ENCODE measurements around the gene IL26. TPM values are rescaled to one million over a fixed set of nuclear protein-coding genes. Genes with fewer than 3 reads are reported as not detected.

Gene IL26
- total RNA-seq, 1 donor from 2014 or later = not detected

- Mint-ChIP-seq H3K27me3 (ENCODE audit: low read depth, unreplicated experiment) (peaks cover 4% of the 10 kb centered on the region), H3K27ac (ENCODE audit: unreplicated experiment) (no peak overlapping the region), H3K36me3 (ENCODE audit: low read depth, unreplicated experiment) (no peaks in the 10 kb centered on the region), H3K9me3 (ENCODE audit: unreplicated experiment) (peaks cover 3% of the 10 kb centered on the region), H3K4me3 (ENCODE audit: unreplicated experiment) (no peak overlapping the region), H3K4me1 (ENCODE audit: low read depth, unreplicated experiment) (no peaks in the 10 kb centered on the region)
- no peak for DNase-seq (ENCODE audit: low read depth)
- H3K27ac ChIP-seq (ENCODE audit: low read depth, low read length) = no peak overlapping the region
- TF ChIP-seq EZH2 (IDR thresholded peaks at IDR 0.05; ENCODE audit: insufficient read depth, low read length) (no peak), CTCF (IDR thresholded peaks at IDR 0.05; ENCODE audit: insufficient read depth, low read depth, low read length) (no peak)
- FAIRE-seq = no peak
- no peak overlapping the region for H3K4me3 ChIP-seq (ENCODE audit: insufficient read depth, low read depth, low read length)
- H3K4me1 ChIP-seq (ENCODE audit: insufficient read depth, low read length) = no peaks in the 10 kb centered on the region
- H3K9me3 ChIP-seq (ENCODE audit: insufficient read depth, low read depth, low read length) = no peaks in the 10 kb centered on the region
- H4K20me1 ChIP-seq (ENCODE audit: insufficient read depth, low read length) = no peaks in the 10 kb centered on the region
- H3K79me2 ChIP-seq (ENCODE audit: insufficient read depth, low read length) = no peaks in the 10 kb centered on the region
- no peak overlapping the region for H3K9ac ChIP-seq (ENCODE audit: low read length)
- no peak overlapping the region for H3K4me2 ChIP-seq (ENCODE audit: low read length)
- H3K36me3 ChIP-seq (ENCODE audit: insufficient read depth, low read length) = no peaks in the 10 kb centered on the region
- no peaks in the 10 kb centered on the region for H3K27me3 ChIP-seq (ENCODE audit: insufficient read depth, low read length)
- H2AFZ ChIP-seq (ENCODE audit: low read depth, low read length) = no peak overlapping the region
Measured at GRCh38 chr12:68231691-68232090, 6.1 kb upstream of the IL26 start.

GRCh38 chr12:68231229-68231628 lies 5.6 kb upstream of the IL26 start:
- H3K27me3 ChIP-seq (ENCODE audit: insufficient read depth, low read length) = no peaks in the 10 kb centered on the region
- no peaks in the 10 kb centered on the region for H4K20me1 ChIP-seq (ENCODE audit: insufficient read depth, low read length)
- Mint-ChIP-seq H3K27ac (ENCODE audit: unreplicated experiment) (no peak overlapping the region), H3K27me3 (ENCODE audit: low read depth, unreplicated experiment) (peaks cover 4% of the 10 kb centered on the region), H3K4me1 (ENCODE audit: low read depth, unreplicated experiment) (no peaks in the 10 kb centered on the region), H3K9me3 (ENCODE audit: unreplicated experiment) (peaks cover 3% of the 10 kb centered on the region), H3K4me3 (ENCODE audit: unreplicated experiment) (no peak overlapping the region), H3K36me3 (ENCODE audit: low read depth, unreplicated experiment) (no peaks in the 10 kb centered on the region)
- no peaks in the 10 kb centered on the region for H3K4me1 ChIP-seq (ENCODE audit: insufficient read depth, low read length)
- H3K9me3 ChIP-seq (ENCODE audit: insufficient read depth, low read depth, low read length) = no peaks in the 10 kb centered on the region
- no peak overlapping the region for H2AFZ ChIP-seq (ENCODE audit: low read depth, low read length)
- no peak for DNase-seq (ENCODE audit: low read depth)
- H3K4me2 ChIP-seq (ENCODE audit: low read length) = no peak overlapping the region
- no peaks in the 10 kb centered on the region for H3K79me2 ChIP-seq (ENCODE audit: insufficient read depth, low read length)
- no peak overlapping the region for H3K27ac ChIP-seq (ENCODE audit: low read depth, low read length)
- no peak overlapping the region for H3K4me3 ChIP-seq (ENCODE audit: insufficient read depth, low read depth, low read length)
- TF ChIP-seq CTCF (IDR thresholded peaks at IDR 0.05; ENCODE audit: insufficient read depth, low read depth, low read length) (no peak), EZH2 (IDR thresholded peaks at IDR 0.05; ENCODE audit: insufficient read depth, low read length) (no peak)
- no peak overlapping the region for H3K9ac ChIP-seq (ENCODE audit: low read length)
- H3K36me3 ChIP-seq (ENCODE audit: insufficient read depth, low read length) = no peaks in the 10 kb centered on the region
- no peak for FAIRE-seq

- Mint-ChIP-seq H3K4me3 (ENCODE audit: unreplicated experiment) (no peak overlapping the region), H3K36me3 (ENCODE audit: low read depth, unreplicated experiment) (no peaks in the 10 kb centered on the region), H3K4me1 (ENCODE audit: low read depth, unreplicated experiment) (no peaks in the 10 kb centered on the region), H3K27me3 (ENCODE audit: low read depth, unreplicated experiment) (peaks cover 4% of the 10 kb centered on the region), H3K9me3 (ENCODE audit: unreplicated experiment) (no peaks in the 10 kb centered on the region), H3K27ac (ENCODE audit: unreplicated experiment) (no peak overlapping the region)
- Histone ChIP-seq H3K79me2 (ENCODE audit: insufficient read depth, low read length) (no peaks in the 10 kb centered on the region), H3K4me1 (ENCODE audit: insufficient read depth, low read length) (peaks cover 8% of the 10 kb centered on the region), H3K4me2 (ENCODE audit: low read length) (no peak overlapping the region), H3K36me3 (ENCODE audit: insufficient read depth, low read length) (no peaks in the 10 kb centered on the region), H3K27ac (ENCODE audit: low read depth, low read length) (no peak overlapping the region), H4K20me1 (ENCODE audit: insufficient read depth, low read length) (no peaks in the 10 kb centered on the region), H3K9ac (ENCODE audit: low read length) (no peak overlapping the region), H3K27me3 (ENCODE audit: insufficient read depth, low read length) (no peaks in the 10 kb centered on the region), H2AFZ (ENCODE audit: low read depth, low read length) (no peak overlapping the region), H3K9me3 (ENCODE audit: insufficient read depth, low read depth, low read length) (no peaks in the 10 kb centered on the region), H3K4me3 (ENCODE audit: insufficient read depth, low read depth, low read length) (no peak overlapping the region)
- FAIRE-seq = no peak
- TF ChIP-seq CTCF (IDR thresholded peaks at IDR 0.05; ENCODE audit: insufficient read depth, low read depth, low read length) (no peak), EZH2 (IDR thresholded peaks at IDR 0.05; ENCODE audit: insufficient read depth, low read length) (no peak)
- DNase-seq (ENCODE audit: low read depth) = no peak
Measured at GRCh38 chr12:68229956-68230355, 4.3 kb upstream of the IL26 start.
